ENCODE measurements around the gene AP1M1. TPM values are rescaled to one million over a fixed set of nuclear protein-coding genes. Genes with fewer than 3 reads are reported as not detected.

AP1M1 gene
- total RNA-seq, 4 donors from 2014 or later, result 39.3 to 64.6 (median 46.8) TPM

DNA sequence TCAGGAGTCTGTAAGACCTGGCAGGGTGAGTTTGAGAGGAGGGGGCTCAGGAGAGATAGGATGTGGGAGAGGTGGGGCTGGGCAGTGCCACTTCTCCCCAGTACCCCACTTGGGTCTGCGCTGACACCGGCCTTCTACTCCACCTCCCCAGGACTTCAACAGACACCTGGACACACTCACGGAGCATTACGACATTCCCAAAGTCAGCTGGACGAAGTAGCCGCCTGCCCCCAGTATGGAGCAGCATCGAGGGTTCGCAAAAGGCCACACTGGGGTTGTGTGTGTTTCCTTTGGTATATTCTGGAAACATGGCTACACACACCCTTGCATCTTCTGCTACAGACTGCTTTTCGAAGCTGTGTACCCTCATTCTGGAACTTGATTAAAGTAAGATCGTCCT is 7.0 kb upstream of the AP1M1 start:
- no peak overlapping the region for H3K4me3 ChIP-seq
- H3K27ac ChIP-seq, result no peak overlapping the region
- peaks cover 19 to 73% (median 32%) of the 10 kb centered on the region in 3 donors for H3K36me3 ChIP-seq
- no peak for DNase-seq
- 85 to 93% methylated on average over 6 to 10 of the region's 10 CpGs for WGBS, 2 donors
- TF ChIP-seq POLR2A (IDR thresholded peaks at IDR 0.05), result no peak
- TF ChIP-seq, protein P1, sequence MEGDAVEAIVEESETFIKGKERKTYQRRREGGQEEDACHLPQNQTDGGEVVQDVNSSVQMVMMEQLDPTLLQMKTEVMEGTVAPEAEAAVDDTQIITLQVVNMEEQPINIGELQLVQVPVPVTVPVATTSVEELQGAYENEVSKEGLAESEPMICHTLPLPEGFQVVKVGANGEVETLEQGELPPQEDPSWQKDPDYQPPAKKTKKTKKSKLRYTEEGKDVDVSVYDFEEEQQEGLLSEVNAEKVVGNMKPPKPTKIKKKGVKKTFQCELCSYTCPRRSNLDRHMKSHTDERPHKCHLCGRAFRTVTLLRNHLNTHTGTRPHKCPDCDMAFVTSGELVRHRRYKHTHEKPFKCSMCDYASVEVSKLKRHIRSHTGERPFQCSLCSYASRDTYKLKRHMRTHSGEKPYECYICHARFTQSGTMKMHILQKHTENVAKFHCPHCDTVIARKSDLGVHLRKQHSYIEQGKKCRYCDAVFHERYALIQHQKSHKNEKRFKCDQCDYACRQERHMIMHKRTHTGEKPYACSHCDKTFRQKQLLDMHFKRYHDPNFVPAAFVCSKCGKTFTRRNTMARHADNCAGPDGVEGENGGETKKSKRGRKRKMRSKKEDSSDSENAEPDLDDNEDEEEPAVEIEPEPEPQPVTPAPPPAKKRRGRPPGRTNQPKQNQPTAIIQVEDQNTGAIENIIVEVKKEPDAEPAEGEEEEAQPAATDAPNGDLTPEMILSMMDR (IDR thresholded peaks at IDR 0.05), result no peak
- intact Hi-C loops (cut with DNase I), result no loop called here
- H3K27me3 ChIP-seq, result no peaks in the 10 kb centered on the region
- peaks cover 9 to 30% (median 11%) of the 10 kb centered on the region in 3 donors for H3K4me1 ChIP-seq
- no peaks in the 10 kb centered on the region for H3K9me3 ChIP-seq

DNA sequence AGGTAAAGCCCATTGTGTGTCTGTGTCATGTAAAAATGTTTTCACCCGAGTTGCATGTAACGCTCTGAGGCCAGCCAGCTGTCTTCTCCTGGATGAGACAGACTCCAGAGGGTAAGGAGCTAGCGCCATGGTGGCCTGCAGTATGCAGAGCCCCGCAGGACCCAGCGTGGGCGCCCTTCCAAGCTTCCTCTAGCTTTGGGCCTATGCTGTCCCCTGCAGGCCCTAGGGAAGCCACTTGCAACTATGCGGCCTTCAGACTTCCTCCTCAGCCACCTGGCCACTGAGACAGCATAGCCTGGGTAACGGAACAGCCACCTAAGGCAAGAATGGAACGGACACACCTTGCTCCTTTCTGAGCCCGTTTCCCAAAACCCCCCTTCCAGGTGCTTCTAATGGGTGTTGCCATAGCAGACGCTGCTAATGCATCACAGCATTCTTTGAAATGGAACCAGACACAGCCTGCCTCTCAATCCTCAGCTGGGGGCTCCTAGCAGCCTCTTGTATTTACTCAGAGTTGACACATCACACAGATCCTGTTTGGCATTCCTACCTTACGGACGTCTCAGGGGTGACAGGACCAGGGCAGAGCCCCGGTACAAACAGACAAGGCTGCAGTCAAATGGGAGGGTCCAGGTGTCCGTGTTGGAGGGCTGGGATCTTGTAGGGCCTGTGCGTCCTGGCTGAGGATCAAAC is 6.3 kb upstream of the AP1M1 start:
- 83 to 87% methylated on average over 7 to 15 of the region's 16 CpGs for WGBS, 2 donors
- Histone ChIP-seq H3K4me3 (no peak overlapping the region), H3K4me1 (peaks cover 5 to 25% (median 5%) of the 10 kb centered on the region in 3 donors), H3K9me3 (no peaks in the 10 kb centered on the region), H3K36me3 (peaks cover 19 to 73% (median 32%) of the 10 kb centered on the region in 3 donors), H3K27me3 (no peaks in the 10 kb centered on the region), H3K27ac (no peak overlapping the region)
- intact Hi-C loops (cut with DNase I), result no loop called here
- no peak for DNase-seq
- no peak for TF ChIP-seq POLR2A (IDR thresholded peaks at IDR 0.05)
- TF ChIP-seq, protein P1 (IDR thresholded peaks at IDR 0.05), result no peak

DNA sequence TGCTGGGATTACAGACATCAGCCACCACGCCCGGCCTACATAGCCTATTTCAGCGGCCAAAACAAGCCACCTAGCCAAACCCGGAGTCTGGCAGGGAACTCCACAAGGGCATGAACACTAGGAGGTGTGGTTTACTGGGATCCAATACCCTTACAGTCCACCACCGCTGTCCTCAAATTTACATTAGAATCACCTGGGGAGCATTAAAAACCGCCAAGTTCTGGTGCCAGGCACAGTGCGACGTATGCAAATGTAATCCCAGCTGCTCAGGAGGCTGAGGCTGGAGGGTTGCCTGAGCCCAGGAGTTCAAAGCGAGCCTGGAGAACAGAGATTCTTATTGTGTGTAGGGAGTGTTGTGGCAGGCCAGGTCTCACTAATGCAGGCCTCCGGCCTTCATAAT is 4.2 kb upstream of the AP1M1 start:
- 69 to 70% methylated on average over 10 of the region's 10 CpGs for WGBS, 2 donors
- Histone ChIP-seq H3K27ac (no peak overlapping the region), H3K4me1 (peaks cover 3 to 21% (median 6%) of the 10 kb centered on the region in 3 donors), H3K9me3 (no peaks in the 10 kb centered on the region), H3K27me3 (no peaks in the 10 kb centered on the region), H3K36me3 (peaks cover 19 to 52% (median 30%) of the 10 kb centered on the region in 3 donors), H3K4me3 (no peak overlapping the region)
- TF ChIP-seq POLR2A (IDR thresholded peaks at IDR 0.05), result no peak
- no peak for DNase-seq
- intact Hi-C loops (cut with DNase I), result no loop called here

DNA sequence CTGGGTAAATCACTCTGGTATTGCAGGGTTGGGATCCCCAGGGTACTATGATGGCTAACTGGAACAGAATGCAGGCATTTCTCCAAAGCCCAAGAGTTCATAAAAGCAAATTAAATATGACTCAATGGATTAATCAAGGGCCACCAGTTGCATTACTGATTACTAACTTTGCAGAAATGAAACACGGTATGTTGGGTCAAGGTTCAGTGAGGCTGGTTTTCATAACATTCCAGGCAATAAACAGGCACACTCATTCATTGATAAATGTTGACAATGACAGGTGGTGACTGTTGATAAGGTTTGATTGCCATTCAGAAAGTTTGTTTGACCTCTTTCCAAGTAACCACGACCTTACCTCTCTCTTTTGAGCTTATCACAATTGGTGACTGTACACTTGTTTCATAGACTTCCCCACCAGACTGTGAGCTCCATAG is 506 bp upstream of the AP1M1 start:
- Histone ChIP-seq H3K36me3 (peaks cover 0 to 34% (median 0%) of the 10 kb centered on the region in 3 donors), H3K4me3 (peak overlapping the region in 3 of 4 donors; percentile 62 to 100 (median 74)), H3K9me3 (no peaks in the 10 kb centered on the region), H3K4me1 (peaks cover 16 to 43% (median 21%) of the 10 kb centered on the region in 3 donors), H3K27me3 (no peaks in the 10 kb centered on the region), H3K27ac (peak overlapping the region; percentile 77 to 90 (median 81))
- 6 to 14% methylated on average over 2 of the region's 2 CpGs for WGBS, 2 donors
- intact Hi-C loops (cut with DNase I), result no loop called here
- TF ChIP-seq, protein P1 (IDR thresholded peaks at IDR 0.05), result no peak
- TF ChIP-seq POLR2A (IDR thresholded peaks at IDR 0.05), result no peak
- no peak for DNase-seq

DNA sequence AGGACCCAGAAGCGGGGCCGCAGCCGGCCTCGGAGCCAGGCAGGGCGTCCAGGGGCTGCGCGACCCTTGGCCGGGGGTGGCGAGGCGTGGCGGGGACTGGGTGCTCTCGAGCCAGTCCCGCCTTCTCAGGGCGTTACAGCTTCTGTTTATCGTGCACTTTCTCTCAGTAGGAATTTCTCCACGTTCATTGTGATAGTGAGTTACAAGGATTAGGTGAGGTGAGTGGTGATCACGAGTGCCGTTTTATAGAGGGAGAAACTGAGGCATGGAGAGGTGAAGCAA is 600 bp downstream of the AP1M1 start:
- Histone ChIP-seq H3K36me3 (peaks cover 5 to 34% (median 6%) of the 10 kb centered on the region in 3 donors), H3K9me3 (no peaks in the 10 kb centered on the region), H3K27ac (peak overlapping the region; percentile 77 to 90 (median 81)), H3K4me1 (peaks cover 16 to 43% (median 21%) of the 10 kb centered on the region in 3 donors), H3K27me3 (no peaks in the 10 kb centered on the region), H3K4me3 (peak overlapping the region; percentile 62 to 100 (median 70))
- intact Hi-C loops (cut with DNase I), result no loop called here
- TF ChIP-seq POLR2A (IDR thresholded peaks at IDR 0.05), result no peak
- TF ChIP-seq, protein P1 (IDR thresholded peaks at IDR 0.05), result no peak
- no peak for DNase-seq
- 0% methylated on average over 5 to 6 of the region's 18 CpGs for WGBS, 2 donors
